ENCODE results near the gene CACNA2D3.

CACNA2D3 gene

DNA sequence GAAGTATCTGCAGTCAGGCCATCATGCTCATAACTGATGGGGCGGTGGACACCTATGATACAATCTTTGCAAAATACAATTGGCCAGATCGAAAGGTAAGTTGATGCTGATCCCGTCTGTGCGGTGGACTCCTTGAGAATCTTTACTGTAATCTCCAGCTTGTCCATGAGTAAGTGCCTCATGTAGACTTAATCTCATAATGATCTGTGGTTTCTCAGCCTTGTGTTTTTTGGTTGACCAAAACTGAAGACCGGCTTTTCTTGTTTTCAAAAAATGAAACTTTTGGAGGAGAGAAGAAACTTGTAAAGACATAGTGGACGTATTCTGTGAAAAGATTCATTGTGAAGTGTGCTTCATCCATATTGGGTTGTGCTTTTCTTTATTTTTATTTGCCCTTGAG is 519.8 kb downstream of the CACNA2D3 start:
- no peak for DNase-seq

DNA sequence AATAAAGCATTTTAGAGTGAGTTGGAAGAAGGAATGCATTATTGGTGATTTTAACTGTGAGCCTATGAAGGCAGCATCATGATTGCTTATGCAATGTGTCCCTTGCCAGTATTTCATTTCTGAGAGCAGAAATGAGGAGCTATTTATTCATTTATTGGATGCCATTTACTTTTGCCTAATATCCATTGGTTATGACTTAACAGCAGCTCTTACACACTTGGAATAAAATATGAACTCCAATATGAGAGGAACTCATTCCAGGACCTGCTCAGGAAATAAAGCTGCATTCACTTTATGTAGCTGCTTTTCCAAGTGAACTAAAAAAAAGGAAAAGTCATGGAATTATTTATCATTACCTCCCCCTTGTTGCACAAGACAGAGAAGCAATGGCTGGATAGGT is 525.4 kb downstream of the CACNA2D3 start:
- DNase-seq = no peak

DNA sequence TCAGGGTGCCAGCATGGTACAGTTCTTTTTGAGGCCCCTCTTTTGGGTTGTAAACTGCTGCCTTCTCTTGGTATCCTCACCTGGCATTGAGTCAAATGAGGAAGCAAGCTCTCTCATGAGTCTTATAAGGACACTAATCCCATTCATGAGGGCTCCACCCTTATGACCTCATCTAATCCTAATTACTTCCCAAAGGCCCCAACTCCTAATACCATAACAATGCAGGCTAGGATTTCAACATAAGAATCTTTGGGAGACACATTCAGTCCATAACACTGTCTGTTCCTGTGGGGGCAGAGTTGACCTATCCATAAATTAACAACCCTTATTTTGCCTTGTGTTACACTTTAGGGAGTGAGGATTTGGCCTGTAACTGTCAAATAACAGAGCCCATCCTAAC is 527.2 kb downstream of the CACNA2D3 start:
- DNase-seq = no peak

DNA sequence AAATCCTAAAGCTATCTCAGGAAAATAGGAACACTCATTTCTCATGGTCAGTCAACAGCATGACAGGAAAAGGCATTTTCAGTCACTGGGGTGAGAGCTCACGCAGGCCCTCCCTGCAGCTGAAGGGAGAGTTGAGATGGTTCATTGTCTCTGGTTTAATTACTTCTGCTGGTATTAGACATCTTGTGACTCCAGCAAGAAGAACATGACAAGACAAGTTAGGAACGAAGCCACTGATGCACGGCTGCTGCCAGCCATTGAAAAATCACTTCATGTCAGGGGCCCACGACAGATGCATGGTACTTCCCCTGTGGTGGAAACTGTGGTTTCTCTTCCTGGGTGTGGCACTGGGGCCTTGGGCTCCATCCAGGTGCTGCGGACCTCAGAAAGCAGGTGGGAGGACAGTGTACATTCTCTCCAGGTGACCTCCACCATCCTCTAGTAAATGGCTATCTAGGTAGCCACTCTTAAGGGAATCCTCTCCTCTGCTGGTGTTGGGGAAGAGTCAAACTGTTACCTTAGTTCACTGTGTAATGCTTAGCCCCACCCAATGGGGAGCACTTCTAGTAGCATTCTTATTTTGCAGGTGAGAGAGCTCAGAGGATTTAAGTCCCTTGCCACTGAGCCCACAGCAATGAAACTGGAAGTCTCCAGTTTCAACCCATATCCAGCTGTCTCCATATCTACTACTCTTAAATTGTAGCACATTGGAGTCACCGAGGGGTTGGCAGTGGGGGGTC is 531.3 kb downstream of the CACNA2D3 start:
- DNase-seq = no peak

DNA sequence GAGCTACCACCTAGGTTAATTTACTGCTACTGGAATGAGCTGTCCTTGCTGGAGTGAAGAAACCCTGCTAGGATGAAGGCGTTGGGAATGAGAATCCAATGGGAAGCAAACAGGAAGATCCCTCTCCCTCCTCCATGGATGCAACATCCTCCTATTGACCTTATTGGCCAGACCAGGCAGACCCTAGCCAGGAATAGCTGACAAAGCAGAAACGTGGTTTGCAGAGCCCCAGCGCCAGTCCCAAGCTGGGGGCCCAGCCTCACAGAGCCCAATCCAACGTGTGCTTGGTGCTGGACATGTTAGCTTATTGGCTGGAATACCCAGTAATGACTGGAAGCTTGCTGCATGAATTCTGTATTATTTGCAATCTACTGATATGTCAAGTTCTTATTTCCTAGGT is 532.4 kb downstream of the CACNA2D3 start:
- DNase-seq = no peak

DNA sequence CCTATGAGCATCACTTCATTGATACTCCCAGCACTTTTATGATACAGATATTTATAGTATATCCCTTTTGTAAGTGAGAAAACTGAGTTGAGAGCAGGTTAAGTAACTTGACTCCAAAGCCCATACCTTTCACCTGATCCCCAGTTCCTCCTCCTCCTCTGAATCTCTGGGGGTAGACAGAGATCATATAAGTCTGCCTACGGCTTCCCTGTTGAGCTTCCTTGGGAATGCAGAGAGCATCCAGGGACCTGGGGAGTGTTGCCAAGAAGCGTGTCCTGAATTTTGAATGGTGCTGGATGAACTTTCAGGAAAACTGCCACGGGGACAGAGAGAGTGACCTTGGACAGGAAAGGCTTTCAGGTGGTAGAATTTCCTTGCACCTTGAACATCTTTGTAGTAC is 537.0 kb downstream of the CACNA2D3 start:
- no peak for DNase-seq

DNA sequence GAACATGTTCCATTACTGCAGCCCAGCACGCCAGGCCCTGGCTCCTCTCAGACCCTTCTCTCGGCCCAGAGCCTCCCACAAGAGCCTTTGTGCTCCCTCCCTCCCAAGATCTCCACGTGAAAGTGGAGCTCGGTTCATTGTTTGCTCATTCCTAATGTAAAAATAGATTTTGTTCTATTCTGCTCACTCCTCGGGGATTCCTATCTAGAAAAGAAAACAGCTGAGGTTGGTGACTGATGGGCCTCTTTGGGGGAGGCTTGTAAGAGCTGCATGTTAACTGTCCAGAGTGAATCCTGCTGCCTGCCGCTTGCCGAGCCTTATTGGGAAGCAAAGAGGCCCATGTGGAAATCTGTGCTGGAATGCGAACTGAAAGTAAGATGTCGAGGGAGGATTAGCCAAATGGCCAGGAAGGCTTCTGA is 538.4 kb downstream of the CACNA2D3 start:
- no peak for DNase-seq

DNA sequence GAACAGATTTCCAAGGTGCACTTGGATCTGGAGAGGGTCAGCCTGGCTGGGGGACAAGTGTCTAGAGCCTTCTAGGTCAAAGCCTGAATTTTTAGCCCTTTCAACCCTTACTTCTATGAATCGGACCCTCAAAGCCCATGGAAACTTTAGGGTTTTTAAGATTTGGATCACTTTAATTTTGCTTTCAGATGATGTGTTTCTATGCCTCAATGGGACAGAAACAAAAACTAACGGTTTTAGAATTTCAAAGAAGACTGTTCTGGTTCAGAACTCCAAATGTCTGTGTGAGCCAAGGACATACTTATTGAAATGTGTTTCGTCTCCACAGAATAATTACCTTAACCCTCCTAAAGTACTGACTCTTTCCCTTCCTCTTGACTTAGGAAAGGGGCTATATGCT is 538.8 kb downstream of the CACNA2D3 start:
- DNase-seq = no peak

DNA sequence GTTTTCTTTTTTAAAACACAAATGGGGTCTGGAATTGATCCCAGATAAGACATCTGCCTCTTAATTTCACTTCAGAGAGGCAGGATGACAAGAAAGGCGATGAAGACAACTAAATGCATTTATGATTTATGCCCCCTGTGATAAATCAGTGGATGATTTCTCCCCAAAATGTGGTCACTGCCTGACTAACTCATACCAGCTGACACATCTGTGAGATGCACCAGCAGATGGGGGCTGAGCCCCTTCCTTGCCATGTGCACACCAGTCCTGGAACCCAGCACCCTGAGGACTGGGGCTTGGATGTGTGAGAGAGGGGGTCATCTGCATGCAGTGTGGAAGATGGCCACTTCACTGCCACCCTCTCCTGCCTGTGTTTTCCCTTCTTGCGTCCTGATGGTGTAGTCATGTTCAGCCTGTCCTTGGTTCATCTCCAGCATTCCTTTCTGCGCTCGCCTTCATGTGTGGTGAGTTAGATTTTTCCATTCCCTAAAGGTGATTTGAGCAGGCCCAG is 541.2 kb downstream of the CACNA2D3 start:
- no peak for DNase-seq

DNA sequence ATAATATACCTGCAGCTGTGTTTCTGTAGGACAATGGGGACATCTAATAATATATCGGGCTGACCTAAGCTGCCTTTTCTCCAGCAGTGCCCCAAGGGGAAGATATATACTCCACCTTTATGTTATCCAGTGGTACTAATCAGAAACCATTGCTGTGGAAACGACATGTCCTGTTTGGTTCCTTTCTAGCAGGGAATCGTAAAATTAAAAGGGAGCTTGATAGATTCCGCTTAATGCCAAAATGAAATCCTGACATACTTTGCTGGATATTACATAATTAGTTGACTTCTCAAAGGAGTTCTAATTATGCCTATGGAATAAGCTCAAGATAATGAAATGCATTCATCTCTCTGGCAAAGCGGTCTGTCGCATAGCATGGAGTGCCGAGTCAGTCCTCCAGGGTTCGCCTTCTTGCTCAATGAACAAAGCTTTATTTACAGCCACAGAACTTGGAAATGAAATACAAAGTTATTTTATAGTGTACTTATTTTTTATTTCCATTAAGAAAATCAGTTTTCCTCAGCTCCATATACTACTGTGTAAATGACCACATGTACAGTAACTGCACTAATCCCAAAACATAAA is 542.8 kb downstream of the CACNA2D3 start:
- DNase-seq = no peak

DNA sequence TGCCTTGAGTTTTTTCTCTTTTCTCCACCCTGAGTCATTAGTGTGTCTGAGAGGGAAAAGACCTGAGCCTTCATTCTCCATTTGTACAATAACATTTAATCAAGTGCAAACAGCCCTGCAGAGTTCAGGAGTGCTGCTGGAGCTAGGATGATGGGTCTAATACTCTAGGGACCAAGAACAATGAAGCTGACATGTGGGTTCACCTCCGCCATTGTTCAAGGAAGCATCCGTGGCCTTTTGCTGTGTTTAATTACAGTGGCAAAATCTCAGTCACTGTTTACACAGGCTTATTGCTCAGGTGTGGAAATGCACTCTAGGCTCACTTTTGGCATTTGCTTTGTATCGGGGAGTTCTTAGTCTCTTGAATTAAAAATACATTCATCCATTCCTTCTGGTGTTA is 545.9 kb downstream of the CACNA2D3 start:
- DNase-seq = no peak

DNA sequence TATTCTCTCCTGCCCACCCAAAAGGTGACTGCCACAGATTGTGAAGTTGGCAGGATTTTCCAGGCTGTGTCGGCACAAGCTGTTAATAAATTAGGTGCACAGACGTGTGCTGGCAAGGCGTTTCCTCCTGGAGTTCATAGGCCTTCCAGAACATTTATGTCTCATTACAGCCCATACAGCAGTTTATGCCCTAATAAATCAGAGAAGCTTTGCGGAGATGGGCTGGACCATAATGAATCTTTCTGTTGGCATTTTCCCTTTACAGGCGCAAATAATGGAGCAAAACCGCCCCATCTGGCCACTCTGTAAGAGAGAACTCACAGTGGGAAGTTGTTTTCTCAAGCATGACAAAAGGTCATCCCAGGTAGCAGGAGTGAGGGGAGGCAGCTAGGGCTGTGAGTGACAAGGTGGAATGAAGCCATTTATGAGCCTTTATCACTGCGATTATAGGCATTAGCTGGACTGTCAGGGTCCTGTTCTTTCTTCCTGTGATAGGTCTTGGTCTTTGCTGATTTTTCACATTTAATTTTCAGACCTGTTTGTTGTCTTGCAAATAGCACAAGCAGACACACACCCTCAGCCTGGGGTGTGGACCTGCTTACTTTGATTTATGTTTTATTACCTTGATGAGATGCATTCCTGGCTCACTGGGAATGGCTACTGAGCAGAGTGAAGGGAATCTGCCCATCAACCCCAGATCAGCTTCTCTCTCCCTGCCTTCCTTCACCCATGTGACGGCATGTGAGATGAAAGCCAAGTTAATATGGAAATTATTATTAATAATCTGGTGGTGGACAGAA is 548.0 kb downstream of the CACNA2D3 start:
- no peak for DNase-seq

DNA sequence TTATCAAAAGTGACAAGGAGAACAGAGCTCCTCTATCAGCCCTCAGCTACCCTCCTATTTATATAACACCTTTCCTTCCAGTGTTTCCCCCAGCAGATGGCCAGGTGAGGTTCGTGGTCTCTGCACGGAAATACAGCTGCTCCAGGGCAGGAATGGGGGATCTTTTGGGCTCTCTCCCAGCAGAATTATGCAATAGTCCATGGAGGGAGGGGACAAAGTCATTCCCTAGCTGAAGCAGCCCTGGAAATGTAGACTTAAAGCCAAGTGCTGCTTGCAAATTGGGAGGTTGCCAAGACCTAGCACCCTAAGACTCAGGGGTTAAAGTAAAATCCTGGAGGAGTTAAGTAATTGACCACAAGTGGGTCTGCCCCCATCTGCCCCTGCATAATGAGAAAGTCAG is 549.2 kb downstream of the CACNA2D3 start:
- no peak for DNase-seq

DNA sequence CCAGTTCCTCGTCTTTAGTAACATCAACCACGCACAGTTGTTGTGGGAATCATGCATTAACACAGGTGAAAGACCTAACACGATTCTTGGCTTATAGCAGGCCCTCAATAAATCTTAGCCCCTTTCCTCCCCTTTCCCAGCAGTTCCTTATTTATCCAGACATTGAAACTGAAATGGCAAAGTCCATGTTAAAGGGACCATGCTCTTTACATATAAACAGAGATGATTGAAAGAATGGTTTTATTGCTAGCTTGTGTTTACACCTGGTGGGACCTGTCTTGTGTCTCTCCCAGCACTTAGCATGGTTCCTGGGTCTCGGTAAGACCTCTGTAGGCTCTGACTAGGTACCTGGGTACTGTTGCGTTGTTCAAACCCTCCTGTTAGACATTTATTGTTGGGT is 553.7 kb downstream of the CACNA2D3 start:
- DNase-seq = no peak

DNA sequence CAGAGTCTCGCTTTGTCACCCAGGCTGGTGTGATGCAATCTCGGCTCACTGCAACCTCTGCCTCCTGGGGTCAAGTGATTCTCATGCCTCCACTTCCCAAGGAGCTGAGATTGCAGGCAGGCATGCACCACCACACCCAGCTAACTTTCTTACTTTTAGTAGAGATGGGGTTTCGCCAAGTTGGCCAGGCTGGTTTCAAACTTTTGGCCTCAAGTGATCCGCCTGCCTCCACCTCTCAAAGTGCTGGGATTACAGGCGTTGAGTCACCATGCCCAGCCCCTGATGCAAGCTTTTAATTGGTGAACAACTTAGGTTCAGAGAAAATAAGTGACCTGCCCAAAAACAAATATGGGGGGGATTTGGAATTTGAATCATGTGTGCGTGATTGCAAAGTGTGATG is 559.4 kb downstream of the CACNA2D3 start:
- no peak for DNase-seq

DNA sequence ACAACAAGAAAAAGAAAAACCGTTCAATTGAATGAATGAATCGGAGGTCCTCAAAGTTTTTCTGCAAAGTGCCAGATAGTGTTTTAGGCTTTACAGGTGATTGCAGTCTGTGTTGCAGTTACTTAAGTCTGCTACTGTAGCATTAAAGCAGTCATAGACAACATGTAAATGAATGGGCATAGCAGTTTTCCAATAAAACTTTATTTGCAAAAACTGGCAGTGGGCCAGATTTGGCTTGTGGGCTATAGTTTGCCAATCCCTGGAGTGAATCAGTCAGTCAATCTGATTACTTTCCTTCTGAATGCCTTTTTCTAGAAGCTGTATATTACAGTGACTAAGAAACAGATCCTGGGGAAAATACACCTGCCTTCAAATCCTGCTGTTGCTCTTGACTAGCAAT is 562.9 kb downstream of the CACNA2D3 start:
- DNase-seq = no peak

DNA sequence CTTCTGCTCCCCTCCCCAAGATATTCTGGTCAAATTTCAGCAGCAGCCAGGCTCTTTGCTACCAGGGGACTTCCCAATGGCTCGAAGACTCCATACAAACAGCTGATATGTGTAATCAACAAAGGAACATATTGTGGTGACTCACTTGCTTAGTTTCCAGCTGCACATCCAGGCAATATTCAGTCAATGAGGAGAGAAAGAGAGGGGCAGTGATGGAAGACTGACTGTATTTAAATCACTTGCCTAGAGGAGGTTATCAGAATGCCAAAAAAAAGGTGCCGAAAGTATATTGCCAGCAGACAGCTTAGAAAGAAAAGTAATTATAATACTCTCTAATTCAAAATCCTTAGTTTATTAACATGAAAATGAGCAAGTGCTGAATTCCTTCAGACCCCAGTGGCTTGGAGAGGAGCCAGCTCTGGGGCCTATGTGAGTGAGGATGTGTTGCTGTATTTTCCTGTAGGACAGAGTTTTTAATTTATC is 569.0 kb downstream of the CACNA2D3 start:
- no peak for DNase-seq

DNA sequence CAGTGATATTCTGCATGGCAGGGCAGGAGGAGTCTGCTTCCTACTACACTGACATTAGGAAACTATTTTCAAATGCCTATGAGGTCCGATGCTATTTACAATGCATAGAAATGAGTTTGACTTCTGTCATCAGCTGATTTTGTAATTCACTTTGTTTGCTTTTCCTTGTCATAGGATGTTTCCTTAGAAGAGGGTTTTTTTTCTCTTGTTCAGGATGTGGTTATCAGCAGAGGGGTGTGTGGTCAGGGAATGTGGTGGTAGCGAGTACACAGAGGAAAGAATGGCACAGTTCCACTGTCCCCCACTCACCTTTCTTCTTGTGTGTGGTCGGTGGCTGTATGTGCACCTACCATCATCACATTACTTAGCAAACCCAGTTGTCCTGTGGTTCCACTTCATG is 574.0 kb downstream of the CACNA2D3 start:
- no peak for DNase-seq

DNA sequence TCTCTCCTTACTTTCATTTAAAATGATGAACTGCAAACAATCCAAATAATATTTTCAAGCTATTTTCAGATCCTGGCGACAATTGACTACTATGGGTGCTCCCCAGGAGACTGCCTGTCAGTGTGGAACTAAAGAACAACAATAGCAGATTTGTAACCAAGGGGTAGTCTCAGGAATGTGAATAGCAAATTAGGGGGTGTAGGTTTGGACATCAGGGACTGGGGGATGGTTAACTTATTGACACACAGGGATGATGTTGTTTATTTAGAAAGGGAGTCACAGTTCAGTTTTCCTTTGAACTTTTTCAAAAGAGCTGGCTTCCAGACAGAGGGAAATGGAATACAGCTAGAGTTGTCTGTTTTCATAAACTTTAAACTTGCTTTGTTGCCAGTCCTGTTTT is 575.7 kb downstream of the CACNA2D3 start:
- no peak for DNase-seq

DNA sequence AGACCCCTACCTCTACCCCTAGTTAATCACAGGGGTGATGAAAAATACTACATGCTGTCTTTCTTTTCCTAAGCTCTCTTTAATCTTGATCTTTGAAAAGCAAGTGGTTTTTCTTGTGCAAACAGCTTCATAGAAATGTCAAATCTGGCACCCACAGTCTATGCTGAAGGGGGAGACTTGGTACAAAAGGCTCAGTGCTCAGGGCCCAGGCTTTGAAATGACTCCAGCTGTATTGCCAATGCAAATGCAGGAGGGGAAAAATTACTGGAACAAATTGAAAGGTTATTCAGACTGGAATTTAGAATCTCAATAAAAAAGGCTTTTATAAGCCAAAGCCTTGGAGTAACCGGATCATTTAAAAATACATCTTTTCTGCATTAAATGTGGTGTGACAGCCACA is 581.6 kb downstream of the CACNA2D3 start:
- no peak for DNase-seq

DNA sequence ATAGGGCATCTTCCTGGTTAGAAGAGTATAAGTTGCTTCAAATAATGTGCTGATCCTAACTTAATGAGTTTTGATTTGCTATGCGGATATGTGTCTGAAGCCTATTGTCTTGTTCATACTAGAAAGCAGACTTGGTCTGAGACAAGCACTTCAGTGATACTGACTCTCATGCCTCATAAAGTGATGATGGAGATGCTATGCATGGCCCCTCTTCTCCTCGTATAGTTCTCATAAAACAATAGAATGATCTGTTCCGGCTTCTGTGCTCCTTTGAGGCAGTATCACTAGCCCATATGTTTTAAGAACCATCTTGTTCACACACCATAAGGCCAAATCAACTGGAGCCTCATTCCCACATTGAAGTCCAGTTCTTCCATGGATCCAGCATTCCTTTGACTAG is 583.4 kb downstream of the CACNA2D3 start:
- DNase-seq = no peak

DNA sequence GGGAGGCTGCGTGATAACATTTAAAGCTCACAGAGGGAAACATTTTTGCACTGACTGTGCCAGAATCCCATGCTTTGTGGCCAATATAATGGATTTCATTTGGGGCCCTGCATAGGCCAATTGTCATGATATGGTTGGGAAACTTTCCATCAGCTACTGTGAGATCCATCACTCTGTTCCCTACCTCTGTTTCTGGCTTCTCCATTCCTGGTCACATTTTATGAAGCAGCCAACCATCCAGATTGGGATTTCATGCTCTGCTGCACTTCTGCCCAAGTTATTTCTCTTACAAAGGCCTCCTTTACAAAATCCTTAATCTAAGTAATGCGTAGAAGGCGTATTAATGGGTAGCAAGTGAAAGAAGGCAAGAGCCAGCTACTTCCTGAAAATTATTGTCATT is 584.4 kb downstream of the CACNA2D3 start:
- no peak for DNase-seq

DNA sequence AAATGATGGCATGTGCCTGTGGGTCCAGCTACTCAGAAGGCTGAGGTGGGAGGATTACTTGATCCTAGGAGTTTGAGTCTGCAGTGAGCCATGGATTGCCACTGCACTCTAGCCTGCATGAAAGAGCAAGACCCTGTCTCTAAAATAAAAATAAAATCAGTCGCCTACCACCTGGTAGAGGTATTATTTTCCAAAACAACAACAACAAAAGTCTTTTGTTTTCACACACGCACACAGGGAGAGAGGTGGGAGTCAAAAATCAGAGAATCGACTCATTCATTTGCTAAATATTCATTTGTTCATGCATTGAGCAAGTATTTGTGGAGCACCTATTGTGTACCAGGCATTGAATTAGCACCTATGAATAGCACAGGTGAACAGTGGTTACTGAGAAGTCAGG is 587.4 kb downstream of the CACNA2D3 start:
- DNase-seq = no peak

DNA sequence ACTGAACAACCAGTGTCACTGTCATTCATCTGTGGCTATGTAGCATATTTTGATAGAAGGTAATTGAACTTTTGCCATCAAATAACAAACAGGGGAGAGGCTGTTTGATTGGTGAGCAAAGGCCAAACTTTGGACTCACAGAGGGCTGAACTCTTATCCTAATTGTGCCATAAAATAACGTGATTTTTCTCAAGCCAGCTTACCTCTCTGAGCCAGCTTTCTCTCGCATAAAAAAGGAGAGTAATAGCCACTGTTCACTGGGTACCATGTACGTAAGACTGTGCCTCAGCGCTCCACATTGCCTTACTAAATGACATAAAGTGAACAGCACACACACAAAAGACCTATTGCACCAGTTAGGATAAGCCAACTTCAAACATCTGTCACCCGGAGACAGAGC is 588.6 kb downstream of the CACNA2D3 start:
- DNase-seq = no peak

All from activated CD4-positive, CD25-positive, alpha-beta regulatory T cell treated with anti-CD3 and anti-CD28 coated beads, Interleukin-2, amount 50 U/mL, for 72 hours (primary cell).